Measurements from ENCODE around the gene ALDH1A1. TPM values are rescaled to one million over a fixed set of nuclear protein-coding genes. Genes with fewer than 3 reads are reported as not detected.

The ALDH1A1 gene
- total RNA-seq, 1 donor from 2014 or later = 43.9 TPM

DNA sequence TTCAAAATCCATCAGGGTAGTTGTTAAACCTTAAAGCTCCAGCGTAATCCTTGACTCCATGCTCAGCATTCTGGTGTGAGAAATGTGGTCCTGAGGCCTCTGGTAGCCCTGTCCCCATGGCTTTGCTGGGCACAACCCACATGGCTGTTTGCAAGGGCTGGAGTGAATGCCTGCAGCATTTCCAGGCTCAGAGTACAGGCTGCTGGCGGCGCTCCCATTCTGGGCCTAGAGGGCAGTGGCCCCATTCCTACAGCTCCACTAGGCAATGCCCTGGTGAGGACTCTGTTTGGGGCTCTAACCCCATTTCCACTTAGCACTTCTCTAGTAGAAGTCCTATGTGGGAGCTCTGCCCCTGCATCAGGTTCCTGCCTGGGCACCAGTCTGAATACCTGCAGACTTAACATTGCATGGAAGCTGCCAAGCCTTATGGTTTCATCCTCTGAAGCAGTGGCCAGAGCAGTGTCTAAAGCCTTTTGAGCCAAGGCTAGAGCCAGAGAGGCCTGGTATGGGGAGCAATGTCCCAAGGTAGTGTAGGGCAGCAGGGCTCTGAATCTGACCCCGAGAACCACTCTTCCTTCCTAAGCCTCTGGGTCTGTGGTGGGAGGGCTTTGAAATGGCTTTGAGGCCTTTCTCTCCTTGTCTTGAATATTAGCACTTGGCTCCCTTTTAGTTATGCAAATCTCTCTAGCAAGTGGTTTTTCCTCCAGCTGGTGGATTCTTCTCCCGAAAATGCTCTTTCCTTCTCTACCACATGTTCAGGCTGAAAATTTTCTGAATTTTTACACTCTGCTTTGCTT is 5.8 kb upstream of the ALDH1A1 start:
- no peak for TF ChIP-seq CTCF (IDR thresholded peaks at IDR 0.05)
- DNase-seq (ENCODE audit: low spot score in 2 of 2) = no peak
- Histone ChIP-seq H3K27me3 (no peaks in the 10 kb centered on the region), H3K9me3 (peaks cover 0 to 10% of the 10 kb centered on the region in 2 donors), H3K27ac (no peak overlapping the region), H3K4me3 (no peak overlapping the region), H3K4me1 (peaks cover 0 to 4% of the 10 kb centered on the region in 2 donors), H3K36me3 (no peaks in the 10 kb centered on the region)
- intact Hi-C loops (cut with DNase I) = loop anchor here (10.0 kb wide), 1 partner anchor 594 kb away; the partner anchor contains the start of gene ZFAND5

DNA sequence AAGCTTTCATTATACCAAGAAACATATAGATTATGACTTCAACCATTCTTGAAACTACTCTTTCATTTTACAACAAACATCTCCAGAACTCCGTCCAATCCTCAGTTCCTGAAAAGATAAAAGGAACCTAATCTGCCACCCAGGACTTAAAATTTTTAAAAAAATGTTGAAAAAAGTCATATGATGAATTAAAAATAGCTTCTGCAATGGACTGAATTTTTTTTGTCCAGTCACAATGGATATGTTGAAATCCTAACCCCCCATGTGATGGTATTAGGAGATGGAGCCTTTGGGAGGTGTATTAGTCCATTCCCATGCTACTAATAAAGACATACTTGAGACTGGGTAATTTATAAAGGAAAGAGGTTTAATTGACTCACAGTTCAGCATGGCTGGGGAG is 2.7 kb upstream of the ALDH1A1 start:
- peak overlapping the region in 1 of 2 donors; percentile 26 for H3K27ac ChIP-seq
- DNase-seq (ENCODE audit: low spot score in 2 of 2) = no peak
- TF ChIP-seq CTCF (IDR thresholded peaks at IDR 0.05) = no peak
- intact Hi-C loops (cut with DNase I) = loop anchor here (10.0 kb wide), 1 partner anchor 591 kb away; the partner anchor contains the start of gene ZFAND5
- no peak overlapping the region for H3K4me3 ChIP-seq
- peaks cover 0 to 10% of the 10 kb centered on the region in 2 donors for H3K9me3 ChIP-seq
- no peaks in the 10 kb centered on the region for H3K27me3 ChIP-seq
- H3K36me3 ChIP-seq = no peaks in the 10 kb centered on the region
- peaks cover 0 to 4% of the 10 kb centered on the region in 2 donors for H3K4me1 ChIP-seq

DNA sequence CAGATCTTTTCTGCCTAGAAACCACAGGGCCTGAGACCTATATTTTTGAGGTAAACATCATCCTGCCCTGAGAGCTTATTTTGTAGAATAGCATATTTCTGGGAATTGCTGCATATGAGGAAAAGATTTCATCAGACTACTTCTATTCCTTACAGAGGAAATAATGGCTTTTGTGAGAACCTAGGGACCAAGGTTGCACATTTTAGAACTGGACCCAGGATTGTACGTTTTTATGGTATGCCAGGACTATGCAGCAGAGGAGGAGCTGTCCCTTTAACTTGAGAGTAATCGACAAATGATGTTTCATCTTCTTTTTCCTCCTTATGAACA is 2.2 kb upstream of the ALDH1A1 start:
- Histone ChIP-seq H3K4me1 (peaks cover 0 to 4% of the 10 kb centered on the region in 2 donors), H3K4me3 (no peak overlapping the region), H3K27ac (peak overlapping the region in 1 of 2 donors; percentile 91), H3K27me3 (no peaks in the 10 kb centered on the region), H3K9me3 (peaks cover 0 to 10% of the 10 kb centered on the region in 2 donors), H3K36me3 (no peaks in the 10 kb centered on the region)
- intact Hi-C loops (cut with DNase I) = loop anchor here (10.0 kb wide), 1 partner anchor 590 kb away; the partner anchor contains the start of gene ZFAND5
- DNase-seq (ENCODE audit: low spot score in 2 of 2) = no peak
- no peak for TF ChIP-seq CTCF (IDR thresholded peaks at IDR 0.05)

DNA sequence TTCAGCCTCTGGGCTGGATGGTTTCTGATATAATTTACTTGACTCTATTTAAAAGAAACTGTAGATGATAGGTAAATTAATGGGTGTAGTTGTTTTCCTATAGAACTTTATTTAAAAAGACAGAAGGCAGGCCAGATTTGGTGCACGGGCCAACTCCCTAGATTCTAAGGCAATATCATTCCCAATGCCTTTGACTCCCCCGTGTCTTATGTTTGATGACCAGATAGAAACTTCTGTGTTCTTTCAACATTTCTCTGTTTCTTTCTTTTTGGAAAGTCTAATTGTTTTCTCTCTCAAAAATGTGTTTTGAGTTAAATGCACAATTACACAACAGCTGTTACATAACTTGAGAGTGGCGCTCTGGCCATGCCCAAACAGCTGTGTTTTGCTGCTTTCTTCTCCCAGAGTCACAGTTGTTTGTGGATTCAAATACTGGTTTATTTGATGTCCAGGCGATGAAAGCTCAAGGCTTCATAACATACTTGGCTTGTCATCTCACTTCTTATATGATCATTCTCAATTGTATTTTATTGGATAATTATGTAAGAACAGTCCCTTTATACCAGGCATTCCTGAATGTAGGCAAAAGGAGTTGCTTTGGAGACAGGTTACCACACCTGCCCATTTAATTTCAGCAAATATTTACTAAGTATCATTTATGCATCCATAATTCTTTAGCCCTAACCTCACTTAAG is 1.7 kb upstream of the ALDH1A1 start:
- DNase-seq (ENCODE audit: low spot score in 2 of 2) = no peak
- peaks cover 0 to 4% of the 10 kb centered on the region in 2 donors for H3K4me1 ChIP-seq
- no peak for TF ChIP-seq CTCF (IDR thresholded peaks at IDR 0.05)
- peak overlapping the region; percentile 76 to 91 for H3K27ac ChIP-seq
- H3K4me3 ChIP-seq = no peak overlapping the region
- H3K27me3 ChIP-seq = no peaks in the 10 kb centered on the region
- H3K9me3 ChIP-seq = peaks cover 0 to 10% of the 10 kb centered on the region in 2 donors
- H3K36me3 ChIP-seq = no peaks in the 10 kb centered on the region
- intact Hi-C loops (cut with DNase I) = loop anchor here (5.0 to 10.0 kb wide), 2 partner anchors 128 to 590 kb away; partner anchors contain the start of gene ZFAND5

- Histone ChIP-seq H3K27ac (peak overlapping the region; percentile 76 to 91), H3K4me3 (peak overlapping the region; percentile 51 to 69), H3K4me1 (peaks cover 0 to 6% of the 10 kb centered on the region in 2 donors), H3K27me3 (no peaks in the 10 kb centered on the region), H3K9me3 (no peaks in the 10 kb centered on the region), H3K36me3 (no peaks in the 10 kb centered on the region)
- no peak for TF ChIP-seq CTCF (IDR thresholded peaks at IDR 0.05)
- no peak for DNase-seq (ENCODE audit: low spot score in 2 of 2)
- intact Hi-C loops (cut with DNase I) = loop anchor here (2.0 to 10.0 kb wide), 3 partner anchors 70 to 588 kb away; partner anchors contain the start of gene ZFAND5
These were observed 517 bp downstream of the ALDH1A1 start for GRCh38 chr9:72952381-72952690.
